Activated CD4-positive, alpha-beta memory T cell treated with anti-CD3 and anti-CD28 coated beads, Interleukin-2, amount 10 ng/mL, durations not matched to agents 7 days and 5 days (primary cell): ENCODE measurements around the gene VWDE. TPM values are rescaled to one million over a fixed set of nuclear protein-coding genes. Genes with fewer than 3 reads are reported as not detected.

ENCODE experiments used
- CTCF ChIA-PET: fragments of 350-600 bp; sonication (Branson Sonifier 250); formaldehyde crosslinking; loops from one replicate; lab custom pipeline; 2021; ENCODE audit warnings: antibody characterized with exemption, inconsistent platforms; lab: Charles Lee
- POLR2A ChIA-PET: fragments of 350-600 bp; sonication (Branson Sonifier 250); formaldehyde crosslinking; loops from one replicate; lab custom pipeline; 2021; ENCODE audit warnings: antibody characterized with exemption; lab: Charles Lee
- DNase-seq: peaks from one replicate; pipeline ENCODE4 v3.0.0-alpha.2; 2020
- H3K27ac Mint-ChIP-seq: one replicate; pipeline ENCODE4 v1.8.0; 2021; ENCODE audit warnings: mild to moderate bottlenecking, mixed read lengths
- H3K27me3 Mint-ChIP-seq: one replicate; pipeline ENCODE4 v1.8.0; 2021; ENCODE audit warnings: mixed read lengths
- H3K36me3 Mint-ChIP-seq: one replicate; pipeline ENCODE4 v1.8.0; 2021; ENCODE audit warnings: low read depth, mixed read lengths
- H3K4me1 Mint-ChIP-seq: one replicate; pipeline ENCODE4 v1.8.0; 2021; ENCODE audit warnings: mixed read lengths
- H3K4me3 Mint-ChIP-seq: one replicate; pipeline ENCODE4 v1.8.0; 2021; ENCODE audit warnings: mild to moderate bottlenecking, mixed read lengths
- H3K9me3 Mint-ChIP-seq: one replicate; pipeline ENCODE4 v1.8.0; 2021; ENCODE audit warnings: mixed read lengths
- total RNA-seq, 2 experiments: library from RNA; stranded (reverse); gene quantifications; one replicate each; pipeline ENCODE4 v1.2.3, GENCODE V29; 2021

VWDE gene
- total RNA-seq, 2 experiments from 2014 or later, result 5.2 to 6.6 TPM

- H3K27ac Mint-ChIP-seq, result no peak overlapping the region
- POLR2A ChIA-PET, result no interaction called here
Measured at GRCh38 chr7:12290761-12291160, 112.9 kb downstream of the VWDE start.

GRCh38 chr7:12289996-12290395 is 113.7 kb downstream of the VWDE start:
- CTCF ChIA-PET, result interaction anchor here (1.1 kb wide), 1 partner anchor 9 kb away, joined by 3 read pairs; no protein-coding TSS in a partner anchor
- H3K9me3 Mint-ChIP-seq, result peaks cover 14% of the 10 kb centered on the region
- H3K27ac Mint-ChIP-seq, result no peak overlapping the region

More at GRCh38 chr7:12290761-12291160, 112.9 kb downstream of the VWDE start:
- no peak for DNase-seq
- Mint-ChIP-seq H3K4me1 (no peaks in the 10 kb centered on the region), H3K9me3 (peaks cover 14% of the 10 kb centered on the region), H3K36me3 (no peaks in the 10 kb centered on the region), H3K27me3 (no peaks in the 10 kb centered on the region), H3K4me3 (no peak overlapping the region)
- CTCF ChIA-PET, result interaction anchor here (1.2 kb wide), 1 partner anchor 14 kb away, joined by 3 read pairs; no protein-coding TSS in a partner anchor

DNA sequence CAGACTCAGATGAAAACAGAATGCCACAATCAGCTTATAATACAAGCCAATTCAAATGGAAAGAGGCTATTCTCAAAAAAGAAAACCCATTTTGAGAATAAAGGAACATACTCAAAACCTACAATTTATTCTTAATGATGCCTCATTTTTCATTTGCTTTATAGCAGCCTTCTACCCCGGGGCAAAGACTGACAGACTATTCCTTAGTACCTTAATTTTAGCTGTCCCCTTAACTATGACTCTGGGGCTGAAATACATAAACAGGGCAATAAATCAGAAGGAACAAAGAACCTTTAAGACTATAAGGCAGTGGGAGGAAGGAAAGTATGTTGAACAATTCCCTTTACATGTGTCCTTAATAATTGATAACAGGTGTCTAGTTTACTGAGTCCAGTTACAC is 115.8 kb downstream of the VWDE start:
- H3K4me3 Mint-ChIP-seq, result no peak overlapping the region
- no peak for DNase-seq
- CTCF ChIA-PET, result interaction anchor here (0.9 to 1.5 kb wide), 2 partner anchors 9 to 30 kb away, joined by 3 to 4 read pairs; no protein-coding TSS in a partner anchor
- H3K4me1 Mint-ChIP-seq, result no peaks in the 10 kb centered on the region
- H3K27ac Mint-ChIP-seq, result no peak overlapping the region
- peaks cover 1% of the 10 kb centered on the region for H3K27me3 Mint-ChIP-seq
- H3K36me3 Mint-ChIP-seq, result no peaks in the 10 kb centered on the region
- POLR2A ChIA-PET, result no interaction called here
- H3K9me3 Mint-ChIP-seq, result peaks cover 14% of the 10 kb centered on the region

More at GRCh38 chr7:12289996-12290395, 113.7 kb downstream of the VWDE start:
- no peak for DNase-seq
- POLR2A ChIA-PET, result no interaction called here
- H3K4me1 Mint-ChIP-seq, result no peaks in the 10 kb centered on the region
- no peaks in the 10 kb centered on the region for H3K27me3 Mint-ChIP-seq
- no peak overlapping the region for H3K4me3 Mint-ChIP-seq
- H3K36me3 Mint-ChIP-seq, result no peaks in the 10 kb centered on the region

- CTCF ChIA-PET, result interaction anchor here (1.6 kb wide), 1 partner anchor 9 kb away, joined by 3 read pairs; no protein-coding TSS in a partner anchor
- Mint-ChIP-seq H3K9me3 (no peaks in the 10 kb centered on the region), H3K36me3 (no peaks in the 10 kb centered on the region), H3K27me3 (peaks cover 1% of the 10 kb centered on the region), H3K4me1 (no peaks in the 10 kb centered on the region), H3K27ac (no peak overlapping the region), H3K4me3 (no peak overlapping the region)
- no peak for DNase-seq
- POLR2A ChIA-PET, result no interaction called here
Measured at GRCh38 chr7:12281038-12281437, 122.6 kb downstream of the VWDE start.

Other genes starting within 250 kb of the VWDE start
- gene TMEM106B, start 192.6 kb downstream of the VWDE start, total RNA-seq, result 10 to 100 TPM; 29.0 to 31.2 TPM
- gene SCIN, start 166.9 kb upstream of the VWDE start, total RNA-seq, result under 1 TPM in 1 of 2 experiments, not detected in 1; 0.23 TPM